ENCODE data around the gene RARRES1.

The RARRES1 gene, protein sequence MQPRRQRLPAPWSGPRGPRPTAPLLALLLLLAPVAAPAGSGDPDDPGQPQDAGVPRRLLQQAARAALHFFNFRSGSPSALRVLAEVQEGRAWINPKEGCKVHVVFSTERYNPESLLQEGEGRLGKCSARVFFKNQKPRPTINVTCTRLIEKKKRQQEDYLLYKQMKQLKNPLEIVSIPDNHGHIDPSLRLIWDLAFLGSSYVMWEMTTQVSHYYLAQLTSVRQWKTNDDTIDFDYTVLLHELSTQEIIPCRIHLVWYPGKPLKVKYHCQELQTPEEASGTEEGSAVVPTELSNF

DNA sequence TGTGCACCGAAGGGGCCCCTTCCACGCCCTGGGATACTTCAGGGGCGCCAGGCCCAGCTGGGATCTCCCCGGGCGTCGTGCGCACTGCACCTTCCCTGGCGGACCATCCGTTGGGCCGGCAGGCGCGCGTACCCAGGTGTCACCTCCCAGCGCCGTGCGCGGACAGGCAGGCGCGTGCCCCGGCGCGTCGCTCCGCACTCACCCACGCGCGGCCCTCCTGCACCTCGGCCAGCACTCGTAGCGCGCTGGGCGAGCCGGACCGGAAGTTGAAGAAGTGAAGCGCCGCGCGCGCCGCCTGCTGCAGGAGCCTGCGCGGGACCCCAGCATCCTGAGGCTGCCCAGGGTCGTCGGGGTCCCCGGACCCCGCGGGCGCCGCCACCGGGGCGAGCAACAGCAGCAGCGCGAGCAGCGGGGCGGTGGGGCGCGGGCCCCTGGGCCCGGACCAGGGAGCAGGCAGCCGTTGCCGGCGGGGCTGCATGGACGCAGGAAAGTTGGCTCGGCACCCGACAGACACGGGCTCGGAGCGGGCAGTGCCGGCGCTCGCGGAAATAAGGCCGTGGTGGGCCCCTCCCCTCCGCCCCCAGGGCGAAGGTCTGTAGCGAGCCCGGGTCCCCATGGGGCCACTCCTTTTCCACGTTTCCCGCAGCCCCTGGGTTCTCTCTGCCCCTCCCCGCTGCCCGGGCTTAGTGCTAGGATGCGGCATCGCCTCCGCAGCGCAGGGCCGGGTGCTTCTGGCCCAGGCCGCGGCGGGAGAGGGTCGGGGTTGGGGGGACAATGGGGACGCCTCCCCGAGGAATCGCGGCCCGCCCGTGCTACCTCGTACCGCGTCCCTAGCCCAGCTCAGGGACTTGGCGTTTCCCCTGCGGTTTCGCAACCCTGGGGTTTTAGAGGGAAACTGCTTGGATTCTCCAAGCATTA is at the start of gene RARRES1:
RARRES1 (minus strand) TSS at position 520 of the 918 bp plus-strand sequence; CDS start at position 478, 42 bp downstream.
- peak; percentile 16 for DNase-seq

GRCh38 chr3:158781849-158782248 is 49.6 kb upstream of the RARRES1 start:
- no peak for DNase-seq

GRCh38 chr3:158781191-158781590 is 48.9 kb upstream of the RARRES1 start:
- DNase-seq = no peak

GRCh38 chr3:158780766-158781165 is 48.5 kb upstream of the RARRES1 start:
- DNase-seq = no peak

DNA sequence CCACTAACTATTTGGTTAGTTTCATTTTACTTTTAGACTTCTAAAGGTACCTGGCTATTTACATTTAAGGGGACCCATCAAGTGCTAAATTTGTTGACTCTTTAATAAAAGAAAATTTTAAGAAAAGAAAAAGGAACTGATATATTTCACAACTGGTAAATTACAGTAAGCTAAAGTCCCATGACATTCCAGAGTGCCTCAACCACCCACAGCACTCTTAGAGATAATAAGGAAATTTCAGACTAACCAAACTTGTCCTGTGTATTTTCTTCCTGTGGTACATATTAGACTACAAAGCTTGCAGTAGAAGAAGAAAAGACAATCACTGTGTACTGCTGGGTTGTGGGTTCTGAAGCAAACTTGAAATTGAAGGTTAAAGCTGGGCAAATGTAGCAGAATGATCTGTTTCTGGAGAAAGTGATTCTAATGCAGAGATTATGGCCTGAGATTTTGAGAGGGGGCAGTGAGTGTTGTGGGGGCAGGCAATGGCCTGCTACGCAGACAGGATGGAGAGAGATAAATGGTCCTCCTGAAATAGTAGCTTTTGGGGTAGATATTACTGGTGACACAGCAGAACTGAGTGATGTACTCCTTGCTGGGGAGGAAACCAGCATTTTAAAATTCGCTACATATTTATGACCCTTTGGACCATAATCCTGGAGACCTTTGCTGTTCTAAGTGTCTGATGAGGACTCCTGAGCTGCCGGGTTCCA is 45.1 kb upstream of the RARRES1 start:
- no peak for DNase-seq

- DNase-seq = no peak
Measured at GRCh38 chr3:158776531-158776930, 44.3 kb upstream of the RARRES1 start.

DNA sequence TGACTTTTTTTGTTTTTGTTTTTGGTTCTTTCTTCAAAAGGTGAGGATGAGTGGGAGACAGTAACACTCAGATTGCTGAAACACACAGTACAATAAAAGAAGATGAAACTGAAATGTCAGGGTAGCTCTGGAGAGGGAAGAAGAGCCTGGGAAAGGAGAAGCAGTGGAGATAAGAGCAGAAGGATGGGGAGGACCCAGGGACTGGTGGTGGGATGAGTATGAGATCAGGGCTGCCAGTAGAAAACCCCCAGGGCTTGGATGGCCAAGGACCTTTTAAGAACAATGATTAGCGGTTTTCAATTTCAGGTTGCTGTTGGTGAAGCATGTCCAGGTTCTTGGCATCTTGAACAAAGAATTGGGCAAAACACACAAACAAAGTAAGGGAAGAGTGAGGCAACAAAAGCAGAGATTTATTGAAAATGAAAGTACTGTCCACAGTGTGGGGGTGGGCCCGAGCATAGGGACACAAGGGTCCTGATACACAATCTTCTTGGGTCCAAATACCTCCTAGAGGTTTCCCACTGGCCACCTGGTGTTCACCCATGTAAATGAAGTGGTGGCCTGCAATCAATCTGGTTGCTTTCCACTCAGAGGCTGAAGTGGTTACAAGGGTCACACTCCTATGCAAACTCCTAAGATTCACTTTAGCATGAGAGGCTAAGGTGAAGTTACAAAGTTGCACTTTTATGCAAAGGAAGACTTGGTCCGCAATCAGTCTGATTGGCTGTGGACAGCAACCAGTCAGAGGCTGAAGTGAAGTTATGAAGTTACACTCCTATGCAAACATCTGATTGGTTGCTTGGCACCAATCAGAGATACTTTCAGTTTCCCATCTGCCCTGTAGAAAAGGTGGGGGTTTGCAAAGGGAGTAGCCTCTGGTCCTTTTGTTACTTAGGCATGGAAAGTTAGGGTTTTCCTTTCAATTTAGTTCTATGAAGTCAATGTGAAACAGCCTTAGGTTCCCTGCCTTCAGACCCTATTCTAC is 43.5 kb upstream of the RARRES1 start:
- DNase-seq = no peak

DNA sequence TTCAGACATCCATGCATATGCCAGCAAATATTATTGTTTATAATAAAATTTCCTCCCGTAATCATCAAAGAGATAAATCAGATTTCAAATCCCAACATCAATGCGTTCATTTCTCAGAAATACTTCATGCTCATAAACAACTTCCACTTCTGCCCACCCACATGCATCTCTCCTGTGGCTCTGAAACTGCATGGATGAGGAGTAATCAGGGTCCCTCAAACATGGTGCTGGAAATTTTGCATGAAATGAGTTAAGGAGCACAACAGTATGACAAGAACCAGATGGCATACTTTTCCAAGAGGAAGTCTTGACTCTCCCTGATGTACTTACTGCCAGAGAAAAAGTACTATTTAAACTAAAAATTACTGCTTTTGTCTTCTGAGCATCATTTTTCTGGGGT is 42.7 kb upstream of the RARRES1 start:
- DNase-seq = no peak

- no peak for DNase-seq
Measured at GRCh38 chr3:158773845-158774830, 41.9 kb upstream of the RARRES1 start.

GRCh38 chr3:158773166-158773565 is 40.9 kb upstream of the RARRES1 start:
- DNase-seq = no peak

DNA sequence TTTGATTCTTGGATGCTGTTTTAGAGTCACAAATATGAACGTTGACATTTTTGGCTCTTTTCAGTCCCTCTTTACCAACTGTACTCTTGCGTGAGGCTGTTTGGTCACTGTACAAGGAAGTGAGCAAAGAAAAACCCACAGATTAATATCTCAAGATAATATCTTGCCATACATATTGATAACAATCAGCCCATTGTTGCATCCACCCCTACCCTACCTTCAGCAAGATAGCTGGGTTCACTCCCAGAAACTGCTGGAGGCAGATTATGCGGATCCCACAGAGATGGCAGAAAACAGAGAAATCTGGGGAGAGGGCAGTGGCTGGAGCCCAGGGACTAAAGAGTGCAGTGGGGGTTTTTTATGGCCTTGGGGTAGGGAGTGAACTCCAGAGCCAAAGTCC is 39.7 kb upstream of the RARRES1 start:
- DNase-seq = no peak

DNA sequence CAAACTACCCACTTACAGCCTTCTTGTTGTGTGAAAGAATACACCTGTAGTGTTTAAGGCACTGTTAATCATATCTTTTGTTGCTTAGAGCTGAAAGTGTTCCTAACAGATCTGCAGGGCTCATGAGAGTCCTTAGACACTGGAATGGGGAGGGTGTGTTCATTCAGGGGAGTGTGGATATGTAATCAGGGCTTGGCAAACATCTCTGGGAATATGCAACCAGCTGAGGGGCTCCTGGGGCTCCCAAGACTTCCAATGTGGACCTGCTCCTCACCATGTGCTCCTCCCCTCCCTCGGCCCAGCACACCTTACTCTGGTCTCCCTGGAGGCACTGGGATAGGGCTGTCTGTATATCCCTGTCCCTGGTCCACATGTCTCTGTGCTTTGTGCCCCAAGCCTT is 39.3 kb upstream of the RARRES1 start:
- no peak for DNase-seq

DNA sequence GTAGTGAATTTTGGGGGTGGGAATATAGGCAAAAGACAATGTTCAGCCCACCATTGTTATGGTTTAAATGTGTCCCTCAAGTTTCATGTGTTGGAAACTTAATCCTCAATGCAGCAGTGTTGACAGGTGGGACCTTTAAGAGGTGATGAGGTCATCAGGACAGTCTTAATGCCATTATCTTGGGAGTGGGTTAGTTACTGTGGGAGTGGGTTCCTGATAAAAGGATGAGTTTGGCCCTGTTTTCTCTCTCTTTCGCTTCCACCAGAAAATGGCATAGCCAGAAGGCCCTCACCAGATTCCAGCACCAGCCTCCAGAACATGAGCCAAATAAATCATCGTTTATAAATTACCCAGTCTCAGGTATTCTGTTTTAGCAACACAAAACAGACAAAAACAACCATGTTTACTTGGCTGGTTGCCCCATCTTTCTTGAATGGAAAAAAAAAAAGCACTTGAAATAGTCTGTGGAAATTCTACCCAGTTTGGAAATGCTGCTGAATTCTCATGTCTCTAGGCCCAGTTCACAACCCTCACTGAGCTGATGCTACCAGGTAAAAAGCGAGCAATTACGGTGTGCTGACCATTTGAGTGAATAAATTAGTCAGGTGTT is 38.6 kb upstream of the RARRES1 start:
- no peak for DNase-seq

GRCh38 chr3:158769952-158770740 is 37.9 kb upstream of the RARRES1 start:
- DNase-seq = no peak

DNA sequence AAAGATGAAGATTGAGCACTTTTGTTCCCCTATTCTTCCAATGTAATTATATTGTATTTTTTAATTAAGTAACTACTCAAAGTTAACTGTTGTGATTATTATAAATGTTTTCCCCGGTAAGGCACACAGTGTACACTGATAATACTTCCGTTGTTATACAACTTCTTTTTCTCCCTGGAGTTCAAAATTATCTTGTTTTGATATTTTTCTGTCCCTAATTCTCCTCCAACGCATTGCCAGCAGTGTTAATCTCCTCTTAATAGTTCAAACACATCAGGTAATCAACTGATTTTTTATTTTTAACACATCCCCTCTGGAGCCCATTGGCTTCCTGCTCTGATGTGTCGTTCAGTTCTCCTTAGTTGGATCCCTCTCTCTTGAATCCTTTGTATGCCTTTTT is 37.3 kb upstream of the RARRES1 start:
- no peak for DNase-seq

GRCh38 chr3:158768881-158769543 is 36.8 kb upstream of the RARRES1 start:
- no peak for DNase-seq

GRCh38 chr3:158768361-158768787 is 36.1 kb upstream of the RARRES1 start:
- DNase-seq = no peak

DNA sequence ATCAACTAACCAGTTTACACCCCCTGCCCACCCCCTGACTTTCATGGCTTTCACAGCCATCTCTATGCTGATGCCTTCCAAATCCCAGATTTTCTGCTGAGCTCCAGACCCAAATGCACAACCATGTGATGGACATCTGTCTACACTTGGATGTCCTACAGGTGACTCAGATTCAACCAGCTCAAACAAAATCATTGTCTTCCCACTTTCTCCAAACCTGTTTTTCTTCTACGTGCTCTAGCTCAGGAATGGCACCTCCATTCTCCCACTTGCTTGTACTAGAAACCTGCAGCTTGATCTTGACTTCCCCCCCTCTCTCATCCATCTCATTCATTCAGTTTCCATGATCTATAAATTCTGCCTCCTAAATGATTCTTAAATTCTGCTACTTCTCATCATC is 34.1 kb upstream of the RARRES1 start:
- no peak for DNase-seq
